HG03103 (cell line): ENCODE measurements around the gene IGSF6.
"Not testable (repeated sequence)": the region's sequence is repeated elsewhere in the genome, so short reads cannot be mapped to it uniquely, and the experiment has no call there.

Source experiments
- ATAC-seq: cut with Tn5 transposase; IDR thresholded peaks from one replicate; pipeline ENCODE4 v1.9.1; 2021; ENCODE audit warnings: low read depth; ENCODE audit not compliant: unreplicated experiment

Gene IGSF6

GRCh38 chr16:21652453-21652852, at the start of gene IGSF6:
Gene IGSF6, minus strand, starts transcription at chr16:21652608. Its CDS starts 10 bp downstream, at chr16:21652598.
- ATAC-seq, result no peak

- ATAC-seq, result no peak
Measured at GRCh38 chr16:21701271-21701670, 48.9 kb upstream of the IGSF6 start.

- no peak for ATAC-seq
Measured at GRCh38 chr16:21698169-21699032, 46.0 kb upstream of the IGSF6 start.

- no peak for ATAC-seq
Measured at GRCh38 chr16:21697032-21697431, 44.6 kb upstream of the IGSF6 start.

GRCh38 chr16:21694609-21695008, 42.2 kb upstream of the IGSF6 start:
- no peak for ATAC-seq

GRCh38 chr16:21690967-21691366, 38.6 kb upstream of the IGSF6 start:
- not testable (repeated sequence) for ATAC-seq

- no peak for ATAC-seq
Measured at GRCh38 chr16:21689107-21689506, 36.7 kb upstream of the IGSF6 start.

- ATAC-seq, result no peak
Measured at GRCh38 chr16:21685034-21685455, 32.6 kb upstream of the IGSF6 start.

GRCh38 chr16:21684199-21684598, 31.8 kb upstream of the IGSF6 start:
- no peak for ATAC-seq

GRCh38 chr16:21683184-21683583, 30.8 kb upstream of the IGSF6 start:
- no peak for ATAC-seq

- ATAC-seq, result not testable (repeated sequence)
Measured at GRCh38 chr16:21680714-21681113, 28.3 kb upstream of the IGSF6 start.

- not testable (repeated sequence) for ATAC-seq
Measured at GRCh38 chr16:21674456-21674855, 22.0 kb upstream of the IGSF6 start.

- ATAC-seq, result no peak
Measured at GRCh38 chr16:21673469-21673868, 21.1 kb upstream of the IGSF6 start.

- ATAC-seq, result no peak
Measured at GRCh38 chr16:21667575-21667974, 15.2 kb upstream of the IGSF6 start.

GRCh38 chr16:21666772-21667171, 14.4 kb upstream of the IGSF6 start:
- ATAC-seq, result no peak

- no peak for ATAC-seq
Measured at GRCh38 chr16:21664801-21665492, 12.5 kb upstream of the IGSF6 start.

- ATAC-seq, result no peak
Measured at GRCh38 chr16:21663889-21664647, 11.7 kb upstream of the IGSF6 start, which contains the start of gene OTOA. Gene OTOA, plus strand, starts transcription at chr16:21663968. Its CDS starts 14,547 bp downstream, at chr16:21678515.

- ATAC-seq, result no peak
Measured at GRCh38 chr16:21659124-21659523, 6.7 kb upstream of the IGSF6 start.

GRCh38 chr16:21656795-21657768, 4.7 kb upstream of the IGSF6 start:
- ATAC-seq, result no peak

- no peak for ATAC-seq
Measured at GRCh38 chr16:21654881-21655280, 2.5 kb upstream of the IGSF6 start.
